ENCODE data around the gene TGFB1I1. TPM values are rescaled to one million over a fixed set of nuclear protein-coding genes. Genes with fewer than 3 reads are reported as not detected.

Gene TGFB1I1
- polyA plus RNA-seq, 1 donor from 2014 or later = 0.38 TPM

DNA sequence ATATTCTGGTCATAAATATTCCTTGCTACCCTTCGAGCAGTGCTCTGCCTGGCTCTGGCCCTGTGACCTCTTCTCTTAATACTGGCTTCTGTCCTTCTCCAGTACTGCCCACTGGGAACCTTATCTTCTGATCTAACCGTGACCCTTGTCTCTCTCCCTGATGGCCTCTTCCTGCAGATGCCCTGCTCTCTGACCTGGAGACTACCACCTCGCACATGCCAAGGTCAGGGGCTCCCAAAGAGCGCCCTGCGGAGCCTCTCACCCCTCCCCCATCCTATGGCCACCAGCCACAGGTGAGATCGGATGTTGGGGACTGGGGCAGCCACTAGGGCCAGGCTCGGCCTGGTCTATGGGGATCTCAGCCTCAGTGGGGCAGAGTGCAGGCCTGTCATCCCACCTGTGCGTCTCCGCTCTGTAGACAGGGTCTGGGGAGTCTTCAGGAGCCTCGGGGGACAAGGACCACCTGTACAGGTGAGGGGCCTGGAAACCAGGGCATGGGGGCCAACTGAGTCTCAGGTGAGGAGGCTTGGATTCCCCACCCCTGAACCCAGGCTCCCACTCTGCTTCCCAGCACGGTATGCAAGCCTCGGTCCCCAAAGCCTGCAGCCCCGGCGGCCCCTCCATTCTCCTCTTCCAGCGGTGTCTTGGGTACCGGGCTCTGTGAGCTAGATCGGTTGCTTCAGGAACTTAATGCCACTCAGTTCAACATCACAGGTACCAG is 1.5 kb downstream of the TGFB1I1 start:
- Histone ChIP-seq H3K79me2 (replicated peaks; ENCODE audit: insufficient read depth, low read length) (no peaks in the 10 kb centered on the region), H2AFZ (ENCODE audit: low read depth, low read length) (no peak overlapping the region), H3F3A (ENCODE audit: insufficient read depth, low read length, poor library complexity, severe bottlenecking) (no peaks in the 10 kb centered on the region), H3K27me3 (ENCODE audit: insufficient read depth, low read depth, low read length) (peaks cover 72% of the 10 kb centered on the region), H3K9me3 (ENCODE audit: low read length) (no peaks in the 10 kb centered on the region), H3K36me3 (ENCODE audit: insufficient read depth, low read length) (no peaks in the 10 kb centered on the region), H3K27ac (ENCODE audit: low read length) (no peak overlapping the region), H3K4me2 (ENCODE audit: low read length) (no peak overlapping the region), H3K9ac (ENCODE audit: low read length) (no peak overlapping the region), H3K9me2 (ENCODE audit: insufficient read depth, low read length) (no peaks in the 10 kb centered on the region), H4K20me1 (ENCODE audit: insufficient read depth) (no peaks in the 10 kb centered on the region), H3K4me3 (ENCODE audit: low read length) (no peak overlapping the region)
- TF ChIP-seq SMC3 (conservative IDR thresholded peaks at IDR 0.05; ENCODE audit: poor library complexity) (no peak), POLR2AphosphoS5 (IDR thresholded peaks at IDR 0.05) (no peak), MXI1 (conservative IDR thresholded peaks at IDR 0.05; ENCODE audit: poor library complexity, severe bottlenecking) (no peak), EZH2 (IDR thresholded peaks at IDR 0.05; ENCODE audit: borderline replicate concordance, insufficient read depth, low read length, poor library complexity, severe bottlenecking) (no peak), RAD21 (conservative IDR thresholded peaks at IDR 0.05) (no peak), TAF1 (IDR thresholded peaks at IDR 0.05; ENCODE audit: low read depth) (no peak), EP300 (conservative IDR thresholded peaks at IDR 0.05; ENCODE audit: poor library complexity, severe bottlenecking) (no peak), REST (IDR thresholded peaks at IDR 0.05; ENCODE audit: borderline replicate concordance) (no peak)
- TF ChIP-seq, protein P1, sequence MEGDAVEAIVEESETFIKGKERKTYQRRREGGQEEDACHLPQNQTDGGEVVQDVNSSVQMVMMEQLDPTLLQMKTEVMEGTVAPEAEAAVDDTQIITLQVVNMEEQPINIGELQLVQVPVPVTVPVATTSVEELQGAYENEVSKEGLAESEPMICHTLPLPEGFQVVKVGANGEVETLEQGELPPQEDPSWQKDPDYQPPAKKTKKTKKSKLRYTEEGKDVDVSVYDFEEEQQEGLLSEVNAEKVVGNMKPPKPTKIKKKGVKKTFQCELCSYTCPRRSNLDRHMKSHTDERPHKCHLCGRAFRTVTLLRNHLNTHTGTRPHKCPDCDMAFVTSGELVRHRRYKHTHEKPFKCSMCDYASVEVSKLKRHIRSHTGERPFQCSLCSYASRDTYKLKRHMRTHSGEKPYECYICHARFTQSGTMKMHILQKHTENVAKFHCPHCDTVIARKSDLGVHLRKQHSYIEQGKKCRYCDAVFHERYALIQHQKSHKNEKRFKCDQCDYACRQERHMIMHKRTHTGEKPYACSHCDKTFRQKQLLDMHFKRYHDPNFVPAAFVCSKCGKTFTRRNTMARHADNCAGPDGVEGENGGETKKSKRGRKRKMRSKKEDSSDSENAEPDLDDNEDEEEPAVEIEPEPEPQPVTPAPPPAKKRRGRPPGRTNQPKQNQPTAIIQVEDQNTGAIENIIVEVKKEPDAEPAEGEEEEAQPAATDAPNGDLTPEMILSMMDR (IDR thresholded peaks at IDR 0.05; ENCODE audit: poor library complexity, severe bottlenecking) = no peak

DNA sequence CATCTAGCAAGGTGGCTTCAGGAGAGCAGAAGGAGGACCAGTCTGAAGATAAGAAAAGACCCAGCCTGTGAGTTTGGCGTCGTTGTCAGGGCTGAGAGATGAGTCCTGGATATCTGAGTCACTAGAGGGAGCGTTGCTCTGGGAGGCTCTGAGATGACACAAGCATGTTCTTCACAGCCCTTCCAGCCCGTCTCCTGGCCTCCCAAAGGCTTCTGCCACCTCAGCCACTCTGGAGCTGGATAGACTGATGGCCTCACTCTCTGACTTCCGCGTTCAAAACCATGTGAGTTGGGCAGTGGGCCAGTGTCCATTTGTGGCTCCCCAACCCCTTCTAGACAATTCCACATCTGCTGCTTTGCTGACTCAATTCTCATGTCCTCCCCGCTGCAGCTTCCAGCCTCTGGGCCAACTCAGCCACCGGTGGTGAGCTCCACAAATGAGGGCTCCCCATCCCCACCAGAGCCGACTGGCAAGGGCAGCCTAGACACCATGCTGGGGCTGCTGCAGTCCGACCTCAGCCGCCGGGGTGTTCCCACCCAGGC is 2.3 kb downstream of the TGFB1I1 start:
- no peak overlapping the region for H3K27ac ChIP-seq (ENCODE audit: low read length)
- H3K9me2 ChIP-seq (ENCODE audit: insufficient read depth, low read length) = no peaks in the 10 kb centered on the region
- no peak for TF ChIP-seq EP300 (conservative IDR thresholded peaks at IDR 0.05; ENCODE audit: poor library complexity, severe bottlenecking)
- no peak for TF ChIP-seq REST (IDR thresholded peaks at IDR 0.05; ENCODE audit: borderline replicate concordance)
- no peak for TF ChIP-seq TAF1 (IDR thresholded peaks at IDR 0.05; ENCODE audit: low read depth)
- no peak for TF ChIP-seq RAD21 (conservative IDR thresholded peaks at IDR 0.05)
- no peak for TF ChIP-seq POLR2AphosphoS5 (IDR thresholded peaks at IDR 0.05)
- no peak for TF ChIP-seq EZH2 (IDR thresholded peaks at IDR 0.05; ENCODE audit: borderline replicate concordance, insufficient read depth, low read length, poor library complexity, severe bottlenecking)
- no peak for TF ChIP-seq MXI1 (conservative IDR thresholded peaks at IDR 0.05; ENCODE audit: poor library complexity, severe bottlenecking)
- TF ChIP-seq SMC3 (conservative IDR thresholded peaks at IDR 0.05; ENCODE audit: poor library complexity) = no peak
- H3K9ac ChIP-seq (ENCODE audit: low read length) = no peak overlapping the region
- H4K20me1 ChIP-seq (ENCODE audit: insufficient read depth) = no peaks in the 10 kb centered on the region
- H3K79me2 ChIP-seq (replicated peaks; ENCODE audit: insufficient read depth, low read length) = no peaks in the 10 kb centered on the region
- no peak overlapping the region for H3K4me2 ChIP-seq (ENCODE audit: low read length)
- H3K9me3 ChIP-seq (ENCODE audit: low read length) = no peaks in the 10 kb centered on the region
- H3K27me3 ChIP-seq (ENCODE audit: insufficient read depth, low read depth, low read length) = peaks cover 79% of the 10 kb centered on the region
- no peaks in the 10 kb centered on the region for H3K36me3 ChIP-seq (ENCODE audit: insufficient read depth, low read length)
- H3F3A ChIP-seq (ENCODE audit: insufficient read depth, low read length, poor library complexity, severe bottlenecking) = no peaks in the 10 kb centered on the region
- no peak overlapping the region for H3K4me3 ChIP-seq (ENCODE audit: low read length)
- no peak overlapping the region for H2AFZ ChIP-seq (ENCODE audit: low read depth, low read length)
